Stimulated activated CD8-positive, alpha-beta memory T cell treated with anti-CD3 and anti-CD28 coated beads, Interleukin-15, amount 100 ng/mL, for 4 hours (primary cell): ENCODE measurements around the gene HOXD9.

Experiments
- DNase-seq, 2 donors: peaks; one replicate each; pipeline ENCODE4 v3.0.0-alpha.2; 2020; ENCODE audit warnings: low read depth in 2 of 2

Gene HOXD9

GRCh38 chr2:176165370-176166050, 43.0 kb downstream of the HOXD9 start:
- no peak for DNase-seq

- no peak for DNase-seq
Observed at GRCh38 chr2:176166272-176166671, 43.8 kb downstream of the HOXD9 start.

- DNase-seq: no peak
Observed at GRCh38 chr2:176167398-176167797, 44.9 kb downstream of the HOXD9 start.

GRCh38 chr2:176169181-176169580, 46.7 kb downstream of the HOXD9 start:
- DNase-seq: no peak

- DNase-seq: no peak
Observed at GRCh38 chr2:176169711-176170110, 47.2 kb downstream of the HOXD9 start.

GRCh38 chr2:176170602-176171305, 48.2 kb downstream of the HOXD9 start:
- DNase-seq: no peak

- no peak for DNase-seq
Observed at GRCh38 chr2:176171351-176172006, 49.0 kb downstream of the HOXD9 start.

- no peak for DNase-seq
Observed at GRCh38 chr2:176172007-176172894, 49.7 kb downstream of the HOXD9 start.

GRCh38 chr2:176172895-176173566, 50.5 kb downstream of the HOXD9 start:
- no peak for DNase-seq

GRCh38 chr2:176173567-176174381, 51.3 kb downstream of the HOXD9 start:
- DNase-seq: no peak

- DNase-seq: no peak
Observed at GRCh38 chr2:176174382-176174823, 51.9 kb downstream of the HOXD9 start.
